ENCODE data around the gene PDZD4.

Gene PDZD4

DNA sequence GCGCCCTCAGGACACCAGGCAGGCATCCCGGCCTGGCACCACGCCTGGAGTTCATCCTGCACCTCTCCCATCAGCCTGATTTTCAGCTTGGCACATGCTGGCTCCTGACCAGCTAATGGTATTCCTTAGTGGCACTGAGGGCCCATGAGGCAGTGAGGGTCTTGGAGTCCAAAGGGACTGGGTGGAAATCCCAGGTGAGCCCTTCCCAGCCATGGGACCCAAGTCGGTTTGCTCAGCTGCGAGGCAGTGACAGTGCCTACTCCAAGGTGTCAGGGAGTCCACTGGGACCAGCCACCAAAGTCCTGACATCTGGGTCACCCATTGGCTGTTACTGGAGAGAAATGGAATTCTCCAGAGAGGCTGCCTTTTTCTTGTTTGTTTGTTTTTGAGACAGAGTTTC, 31.0 kb downstream of the PDZD4 start:
- DNase-seq = no peak

GRCh38 chrX:153797415-153798015, 32.8 kb downstream of the PDZD4 start:
- H3K9me3 ChIP-seq (ENCODE audit: severe bottlenecking) = no peaks in the 10 kb centered on the region
- no peak for DNase-seq
- peaks cover 51% of the 10 kb centered on the region for H3K36me3 ChIP-seq
- TF ChIP-seq, protein P1, sequence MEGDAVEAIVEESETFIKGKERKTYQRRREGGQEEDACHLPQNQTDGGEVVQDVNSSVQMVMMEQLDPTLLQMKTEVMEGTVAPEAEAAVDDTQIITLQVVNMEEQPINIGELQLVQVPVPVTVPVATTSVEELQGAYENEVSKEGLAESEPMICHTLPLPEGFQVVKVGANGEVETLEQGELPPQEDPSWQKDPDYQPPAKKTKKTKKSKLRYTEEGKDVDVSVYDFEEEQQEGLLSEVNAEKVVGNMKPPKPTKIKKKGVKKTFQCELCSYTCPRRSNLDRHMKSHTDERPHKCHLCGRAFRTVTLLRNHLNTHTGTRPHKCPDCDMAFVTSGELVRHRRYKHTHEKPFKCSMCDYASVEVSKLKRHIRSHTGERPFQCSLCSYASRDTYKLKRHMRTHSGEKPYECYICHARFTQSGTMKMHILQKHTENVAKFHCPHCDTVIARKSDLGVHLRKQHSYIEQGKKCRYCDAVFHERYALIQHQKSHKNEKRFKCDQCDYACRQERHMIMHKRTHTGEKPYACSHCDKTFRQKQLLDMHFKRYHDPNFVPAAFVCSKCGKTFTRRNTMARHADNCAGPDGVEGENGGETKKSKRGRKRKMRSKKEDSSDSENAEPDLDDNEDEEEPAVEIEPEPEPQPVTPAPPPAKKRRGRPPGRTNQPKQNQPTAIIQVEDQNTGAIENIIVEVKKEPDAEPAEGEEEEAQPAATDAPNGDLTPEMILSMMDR (IDR thresholded peaks at IDR 0.05; ENCODE audit: low read depth, low read length) = no peak
- H3K27me3 ChIP-seq (ENCODE audit: insufficient read depth, low read depth, severe bottlenecking) = peaks cover 11% of the 10 kb centered on the region
- H3K27ac ChIP-seq = no peak overlapping the region
- no peak overlapping the region for H3K4me3 ChIP-seq (ENCODE audit: low read depth, low read length)

More for the DNA sequence above, 31.0 kb downstream of the PDZD4 start:
- H3K27me3 ChIP-seq (ENCODE audit: insufficient read depth, low read depth, severe bottlenecking) = peaks cover 15% of the 10 kb centered on the region
- H3K36me3 ChIP-seq = peaks cover 49% of the 10 kb centered on the region
- TF ChIP-seq, protein P1 (IDR thresholded peaks at IDR 0.05; ENCODE audit: low read depth, low read length) = no peak
- no peak overlapping the region for H3K4me3 ChIP-seq (ENCODE audit: low read depth, low read length)
- no peaks in the 10 kb centered on the region for H3K9me3 ChIP-seq (ENCODE audit: severe bottlenecking)
- H3K27ac ChIP-seq = no peak overlapping the region; the same call in 1 of the 2 replicates

DNA sequence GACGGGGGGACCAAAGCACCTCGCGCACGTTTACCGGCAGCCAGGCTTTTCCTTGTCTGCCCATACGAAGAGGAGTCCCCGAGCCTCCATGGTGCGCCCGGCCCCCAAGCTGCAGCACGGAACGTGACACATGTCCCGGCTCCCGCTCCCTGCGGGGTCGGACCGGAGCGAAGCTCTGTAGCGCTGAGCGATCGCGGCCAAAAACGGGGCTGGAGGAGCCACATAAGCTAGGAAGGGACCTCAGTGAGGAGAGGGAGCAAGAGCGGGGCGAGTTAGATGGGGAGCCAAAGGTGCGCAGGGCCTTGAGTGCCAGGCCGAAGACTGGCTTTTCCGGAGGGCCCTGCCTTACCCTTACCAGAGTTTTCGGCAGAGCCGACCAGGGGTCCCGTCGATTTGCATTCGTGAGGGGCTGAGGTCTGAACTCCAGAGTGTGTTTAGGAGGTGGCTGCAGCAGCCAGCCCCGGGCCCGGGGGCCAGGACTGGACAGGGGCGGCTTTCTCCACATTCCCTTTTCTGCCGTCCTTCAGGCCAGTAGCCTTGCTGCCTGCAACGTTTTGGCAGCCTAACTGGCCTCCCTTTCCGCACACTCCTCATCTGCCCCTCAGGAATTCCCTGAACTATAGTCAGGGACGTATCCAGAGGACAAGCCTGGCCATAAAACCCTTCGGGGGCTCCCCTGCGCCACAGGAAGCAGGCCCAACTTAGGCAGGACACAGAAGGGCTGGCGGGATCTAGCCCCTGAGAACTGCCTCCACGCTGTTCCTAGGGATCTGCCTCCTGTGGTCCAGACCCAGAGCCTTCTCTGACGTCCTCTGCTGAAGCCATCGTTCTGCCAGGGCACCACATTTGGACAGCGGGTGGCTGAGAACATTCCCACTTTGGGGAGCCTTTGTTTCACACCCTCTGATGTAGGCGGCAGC, 35.2 kb downstream of the PDZD4 start:
- no peak for DNase-seq
- H3K9me3 ChIP-seq (ENCODE audit: severe bottlenecking) = no peaks in the 10 kb centered on the region
- TF ChIP-seq, protein P1 (IDR thresholded peaks at IDR 0.05; ENCODE audit: low read depth, low read length) = no peak
- peaks cover under 1% of the 10 kb centered on the region for H3K27me3 ChIP-seq (ENCODE audit: insufficient read depth, low read depth, severe bottlenecking)
- H3K36me3 ChIP-seq = peaks cover 62% of the 10 kb centered on the region
- peak overlapping the region; percentile 89 for H3K27ac ChIP-seq
- peak overlapping the region; percentile 80 for H3K4me3 ChIP-seq (ENCODE audit: low read depth, low read length)

- H3K27me3 ChIP-seq (ENCODE audit: insufficient read depth, low read depth, severe bottlenecking) = no peaks in the 10 kb centered on the region
- peak; percentile 97 for DNase-seq
- TF ChIP-seq, protein P1 (IDR thresholded peaks at IDR 0.05; ENCODE audit: low read depth, low read length) = peak; percentile 31; the same call in 1 of the 2 replicates
- no peaks in the 10 kb centered on the region for H3K9me3 ChIP-seq (ENCODE audit: severe bottlenecking)
- peaks cover 59% of the 10 kb centered on the region for H3K36me3 ChIP-seq
- peak within 1 kb of the TSS; percentile 80 for H3K4me3 ChIP-seq (ENCODE audit: low read depth, low read length)
- H3K27ac ChIP-seq = peak within 1 kb of the TSS; percentile 100
Measured at GRCh38 chrX:153794018-153794896, 36.1 kb downstream of the PDZD4 start, which contains the start of the genes IDH3G and SSR4. Gene IDH3G (minus strand): TSS chrX:153794375. CDS start chrX:153794326, 49 bp downstream. Gene SSR4 (plus strand): TSS chrX:153794668. CDS start chrX:153794688, 20 bp downstream.

- peak overlapping the region; percentile 80 for H3K4me3 ChIP-seq (ENCODE audit: low read depth, low read length)
- H3K36me3 ChIP-seq = peaks cover 59% of the 10 kb centered on the region
- DNase-seq = no peak
- TF ChIP-seq, protein P1 (IDR thresholded peaks at IDR 0.05; ENCODE audit: low read depth, low read length) = no peak
- peak overlapping the region; percentile 100 for H3K27ac ChIP-seq
- H3K9me3 ChIP-seq (ENCODE audit: severe bottlenecking) = no peaks in the 10 kb centered on the region
- H3K27me3 ChIP-seq (ENCODE audit: insufficient read depth, low read depth, severe bottlenecking) = no peaks in the 10 kb centered on the region
Measured at GRCh38 chrX:153793291-153793690, 37.1 kb downstream of the PDZD4 start.
